GM12872 (cell line): Measurements from ENCODE around the gene ZNF48.

Experiments
- CTCF ChIP-seq: IDR thresholded peaks from 3 replicates; pipeline ENCODE4 v1.5.1; 2011; ENCODE audit warnings: low read depth, mild to moderate bottlenecking, low read length, moderate library complexity; ENCODE audit not compliant: insufficient read depth

The ZNF48 gene

GRCh38 chr16:30434852-30435251 lies 39.6 kb downstream of the ZNF48 start:
- TF ChIP-seq CTCF, result no peak

- no peak for TF ChIP-seq CTCF
Measured at GRCh38 chr16:30437511-30438046, 42.4 kb downstream of the ZNF48 start.

GRCh38 chr16:30438835-30439234 lies 43.6 kb downstream of the ZNF48 start:
- no peak for TF ChIP-seq CTCF

- TF ChIP-seq CTCF, result no peak
Measured at GRCh38 chr16:30439720-30440348, 44.6 kb downstream of the ZNF48 start.

- TF ChIP-seq CTCF, result no peak
Measured at GRCh38 chr16:30443631-30444030, 48.4 kb downstream of the ZNF48 start.

- no peak for TF ChIP-seq CTCF
Measured at GRCh38 chr16:30444231-30445148, 49.3 kb downstream of the ZNF48 start.

GRCh38 chr16:30445149-30445407 lies 49.9 kb downstream of the ZNF48 start:
- TF ChIP-seq CTCF, result no peak
